ENCODE results near the gene CLDN25. TPM values are rescaled to one million over a fixed set of nuclear protein-coding genes. Genes with fewer than 3 reads are reported as not detected.
A peak's percentile ranks its signal among the peaks of the same experiment; 100 is the strongest.

CLDN25 gene
- total RNA-seq, 6 experiments from 2014 or later: not detected

DNA sequence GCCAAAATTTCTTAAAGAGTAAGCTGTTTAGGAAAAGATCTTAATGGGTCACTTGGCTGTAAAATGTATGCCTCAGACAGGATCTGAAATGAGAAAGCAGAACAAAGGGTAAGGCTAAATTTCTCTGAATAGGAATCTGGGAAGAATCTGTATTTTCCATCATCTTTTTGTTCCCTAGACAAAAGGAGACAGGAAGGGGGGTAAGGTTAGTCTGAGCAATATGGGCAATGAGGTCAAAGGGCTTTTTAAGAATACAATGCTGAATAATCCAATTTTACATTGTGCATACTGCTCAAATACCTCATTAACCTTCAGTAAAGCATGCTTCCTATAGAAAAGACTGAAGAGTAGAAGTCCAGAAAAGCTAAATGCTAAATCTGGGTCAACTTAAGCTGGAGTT, 34.6 kb downstream of the CLDN25 start:
- DNase-seq: no peak
- Mint-ChIP-seq H3K27ac (no peak overlapping the region), H3K4me1 (ENCODE audit: low read depth) (no peaks in the 10 kb centered on the region), H3K36me3 (ENCODE audit: low read depth) (no peaks in the 10 kb centered on the region), H3K4me3 (no peak overlapping the region), H3K9me3 (no peaks in the 10 kb centered on the region), H3K27me3 (ENCODE audit: insufficient read depth) (no peaks in the 10 kb centered on the region; the same call in 1 of the 2 replicates)
- no peak for TF ChIP-seq CTCF (IDR thresholded peaks at IDR 0.05)

DNA sequence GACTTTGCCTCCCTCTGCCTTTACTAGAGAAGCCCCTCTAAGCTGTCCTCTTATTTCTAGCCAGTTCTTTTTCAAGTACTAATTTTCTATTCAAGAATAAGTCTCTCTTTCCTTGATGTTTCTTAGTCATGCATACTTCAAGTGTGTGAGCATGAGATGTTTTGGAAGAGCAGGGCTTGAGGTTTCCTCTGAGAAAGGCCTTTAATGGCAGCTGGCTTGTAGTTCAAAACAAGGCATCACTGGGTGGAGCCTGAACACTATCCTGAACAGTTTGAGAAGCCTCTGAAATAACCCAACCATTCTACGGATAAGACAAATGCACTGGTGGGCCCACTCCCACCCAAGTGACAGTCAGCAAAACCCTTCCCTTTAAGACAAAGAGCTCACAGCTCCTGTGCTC, 37.6 kb downstream of the CLDN25 start:
- Mint-ChIP-seq H3K27ac (no peak overlapping the region), H3K9me3 (no peaks in the 10 kb centered on the region), H3K4me1 (ENCODE audit: low read depth) (no peaks in the 10 kb centered on the region), H3K4me3 (no peak overlapping the region), H3K27me3 (ENCODE audit: insufficient read depth) (no peaks in the 10 kb centered on the region; the same call in 1 of the 2 replicates), H3K36me3 (ENCODE audit: low read depth) (peaks cover 7% of the 10 kb centered on the region; the same call in 1 of the 2 replicates)
- no peak for TF ChIP-seq CTCF (IDR thresholded peaks at IDR 0.05)
- peak; percentile 1 for DNase-seq

- Mint-ChIP-seq H3K9me3 (no peaks in the 10 kb centered on the region), H3K4me3 (no peak overlapping the region), H3K36me3 (ENCODE audit: low read depth) (peaks cover 8% of the 10 kb centered on the region; the same call in 1 of the 2 replicates), H3K27me3 (ENCODE audit: insufficient read depth) (no peaks in the 10 kb centered on the region; the same call in 1 of the 2 replicates), H3K4me1 (ENCODE audit: low read depth) (no peaks in the 10 kb centered on the region), H3K27ac (no peak overlapping the region)
- no peak for TF ChIP-seq CTCF (IDR thresholded peaks at IDR 0.05)
- DNase-seq: no peak
Observed at GRCh38 chr11:113817626-113818025, 38.0 kb downstream of the CLDN25 start.

DNA sequence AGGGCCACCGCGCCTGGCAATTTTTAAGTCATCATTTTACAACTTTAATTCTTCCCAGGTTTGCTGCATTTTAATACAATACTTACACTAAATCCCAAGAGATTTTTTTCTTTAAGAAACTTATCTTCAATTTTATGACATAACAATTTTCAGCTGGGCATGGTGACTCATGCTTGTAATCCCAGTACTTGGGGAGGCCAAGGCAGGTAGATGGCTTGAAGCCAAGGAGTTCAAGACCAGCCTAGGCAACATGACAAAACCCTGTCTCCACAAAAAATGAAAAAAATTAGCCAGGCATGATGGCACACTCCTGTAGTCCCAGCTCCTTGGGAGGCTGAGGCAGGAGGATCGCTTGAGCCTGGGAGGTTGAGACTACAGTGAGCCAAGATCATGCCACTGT, 38.8 kb downstream of the CLDN25 start:
- Mint-ChIP-seq H3K36me3 (ENCODE audit: low read depth) (peaks cover 12% of the 10 kb centered on the region; the same call in 1 of the 2 replicates), H3K27me3 (ENCODE audit: insufficient read depth) (no peaks in the 10 kb centered on the region), H3K4me1 (ENCODE audit: low read depth) (no peaks in the 10 kb centered on the region), H3K27ac (no peak overlapping the region), H3K9me3 (no peaks in the 10 kb centered on the region), H3K4me3 (no peak overlapping the region)
- TF ChIP-seq CTCF (IDR thresholded peaks at IDR 0.05): no peak
- no peak for DNase-seq

GRCh38 chr11:113827477-113827876, 47.9 kb downstream of the CLDN25 start:
- Mint-ChIP-seq H3K27ac (no peak overlapping the region), H3K4me3 (no peak overlapping the region), H3K4me1 (ENCODE audit: low read depth) (no peaks in the 10 kb centered on the region), H3K9me3 (no peaks in the 10 kb centered on the region), H3K36me3 (ENCODE audit: low read depth) (peaks cover 26% of the 10 kb centered on the region), H3K27me3 (ENCODE audit: insufficient read depth) (no peaks in the 10 kb centered on the region)
- no peak for TF ChIP-seq CTCF (IDR thresholded peaks at IDR 0.05)
- no peak for DNase-seq

DNA sequence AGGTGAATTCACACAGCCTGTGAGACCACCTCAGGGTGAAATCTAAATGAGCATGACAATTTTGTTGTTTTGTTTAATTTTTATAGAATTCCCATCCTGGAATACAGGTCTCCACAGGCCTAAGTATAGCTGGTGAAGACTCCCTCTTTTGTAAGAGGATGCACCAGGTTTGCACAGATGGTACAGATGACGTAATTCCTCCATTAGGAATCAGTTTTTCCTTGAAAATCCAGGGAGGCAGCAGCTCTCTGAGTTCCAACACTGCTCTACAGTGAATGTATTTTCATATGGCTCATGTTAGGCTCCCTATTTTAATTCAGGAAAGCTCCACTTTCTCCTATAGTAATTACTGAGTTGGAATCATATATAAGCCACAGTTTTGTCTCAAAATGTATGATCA, 48.6 kb downstream of the CLDN25 start:
- no peak for DNase-seq
- H3K27me3 Mint-ChIP-seq (ENCODE audit: insufficient read depth): no peaks in the 10 kb centered on the region
- H3K27ac Mint-ChIP-seq: no peak overlapping the region
- H3K9me3 Mint-ChIP-seq: no peaks in the 10 kb centered on the region
- no peaks in the 10 kb centered on the region for H3K4me1 Mint-ChIP-seq (ENCODE audit: low read depth)
- H3K36me3 Mint-ChIP-seq (ENCODE audit: low read depth): peaks cover 21% of the 10 kb centered on the region
- no peak for TF ChIP-seq CTCF (IDR thresholded peaks at IDR 0.05)
- H3K4me3 Mint-ChIP-seq: no peak overlapping the region

All from HFFc6 (cell line).